Measurements from ENCODE around the gene SLC8A1. TPM values are rescaled to one million over a fixed set of nuclear protein-coding genes. Genes with fewer than 3 reads are reported as not detected.

SLC8A1 gene
- total RNA-seq, 1 experiment from 2014 or later = 1.7 TPM

DNA sequence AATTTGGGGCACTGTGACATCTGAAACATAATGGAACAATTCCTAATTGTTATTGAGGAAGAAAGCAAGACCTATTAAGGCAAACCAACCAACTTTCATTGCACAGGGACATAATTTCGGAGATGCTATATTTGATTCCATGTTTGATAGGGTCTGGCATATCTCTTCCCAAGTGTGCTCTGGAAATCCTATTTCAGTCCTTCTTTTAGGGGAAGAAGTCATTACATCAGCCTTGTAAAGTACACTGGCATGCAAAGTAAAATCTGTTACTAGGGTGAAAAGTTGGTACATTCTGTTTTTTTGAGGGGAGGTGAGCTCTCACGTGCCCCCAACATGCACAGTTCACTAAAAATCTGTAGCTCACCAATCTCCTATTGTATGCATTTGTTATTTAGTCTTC is 172.4 kb downstream of the SLC8A1 start:
- TF ChIP-seq, protein P1, sequence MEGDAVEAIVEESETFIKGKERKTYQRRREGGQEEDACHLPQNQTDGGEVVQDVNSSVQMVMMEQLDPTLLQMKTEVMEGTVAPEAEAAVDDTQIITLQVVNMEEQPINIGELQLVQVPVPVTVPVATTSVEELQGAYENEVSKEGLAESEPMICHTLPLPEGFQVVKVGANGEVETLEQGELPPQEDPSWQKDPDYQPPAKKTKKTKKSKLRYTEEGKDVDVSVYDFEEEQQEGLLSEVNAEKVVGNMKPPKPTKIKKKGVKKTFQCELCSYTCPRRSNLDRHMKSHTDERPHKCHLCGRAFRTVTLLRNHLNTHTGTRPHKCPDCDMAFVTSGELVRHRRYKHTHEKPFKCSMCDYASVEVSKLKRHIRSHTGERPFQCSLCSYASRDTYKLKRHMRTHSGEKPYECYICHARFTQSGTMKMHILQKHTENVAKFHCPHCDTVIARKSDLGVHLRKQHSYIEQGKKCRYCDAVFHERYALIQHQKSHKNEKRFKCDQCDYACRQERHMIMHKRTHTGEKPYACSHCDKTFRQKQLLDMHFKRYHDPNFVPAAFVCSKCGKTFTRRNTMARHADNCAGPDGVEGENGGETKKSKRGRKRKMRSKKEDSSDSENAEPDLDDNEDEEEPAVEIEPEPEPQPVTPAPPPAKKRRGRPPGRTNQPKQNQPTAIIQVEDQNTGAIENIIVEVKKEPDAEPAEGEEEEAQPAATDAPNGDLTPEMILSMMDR (conservative IDR thresholded peaks at IDR 0.05) = no peak

More for the DNA sequence above, 172.4 kb downstream of the SLC8A1 start:
- Histone ChIP-seq H3K56ac (ENCODE audit: insufficient read length, low read depth, low read length) (no peak overlapping the region), H4K8ac (replicated peaks; ENCODE audit: insufficient read length, low read depth, low read length) (no peak overlapping the region), H3K23ac (ENCODE audit: insufficient read length, low read depth, low read length) (no peak overlapping the region), H3T11ph (ENCODE audit: low read length) (no peak overlapping the region), H2BK15ac (ENCODE audit: low read depth, low read length) (no peak overlapping the region), H2BK12ac (ENCODE audit: insufficient read length, low read depth, low read length) (no peak overlapping the region), H3K79me2 (ENCODE audit: insufficient read depth, low read length) (no peaks in the 10 kb centered on the region), H3K27me3 (ENCODE audit: insufficient read depth, low read length) (no peaks in the 10 kb centered on the region), H4K20me1 (ENCODE audit: control insufficient read depth, insufficient read depth, insufficient read length) (no peaks in the 10 kb centered on the region), H3K4me2 (ENCODE audit: insufficient read depth, insufficient read length, low read length) (no peak overlapping the region), H2AFZ (ENCODE audit: low read length) (no peak overlapping the region), H2BK120ac (ENCODE audit: low read depth, low read length, poor library complexity, severe bottlenecking) (no peak overlapping the region), H2AK5ac (ENCODE audit: insufficient read length, low read length) (no peak overlapping the region), H4K91ac (ENCODE audit: insufficient read length, low read depth, low read length) (no peak overlapping the region), H3K4me1 (ENCODE audit: insufficient read depth, low read length) (no peaks in the 10 kb centered on the region), H3K79me1 (ENCODE audit: insufficient read depth, low read depth, low read length, poor library complexity, severe bottlenecking) (no peaks in the 10 kb centered on the region), H2BK20ac (ENCODE audit: low read depth, low read length, poor library complexity, severe bottlenecking) (no peak overlapping the region), H2BK5ac (ENCODE audit: insufficient read length, low read length) (no peak overlapping the region), H3K18ac (ENCODE audit: insufficient read length, low read depth, low read length) (no peak overlapping the region), H3K4ac (ENCODE audit: low read depth, low read length) (no peak overlapping the region), H3K9ac (ENCODE audit: extremely low read depth, insufficient read length, low read length) (no peak overlapping the region), H4K5ac (ENCODE audit: insufficient read length, low read depth, low read length) (no peak overlapping the region), H3K23me2 (ENCODE audit: insufficient read length, low read depth, low read length, poor library complexity, severe bottlenecking) (no peaks in the 10 kb centered on the region), H3K9me3 (ENCODE audit: control insufficient read depth, low read depth, low read length) (no peaks in the 10 kb centered on the region), H3K14ac (ENCODE audit: insufficient read depth, low read length) (no peak overlapping the region), H3K27ac (ENCODE audit: insufficient read length, low read depth, low read length) (no peak overlapping the region)
- WGBS (ENCODE audit: extremely low coverage, insufficient read length, low lambda C conversion rate) = no CpG with 5 or more reads among the region's 2 CpGs
- Mint-ChIP-seq H3K4me1 (no peaks in the 10 kb centered on the region), H3K36me3 (ENCODE audit: insufficient read depth in 1 of 3, low read depth in 3 of 3) (no peaks in the 10 kb centered on the region), H3K27me3 (ENCODE audit: low read depth) (no peaks in the 10 kb centered on the region), H3K9me3 (no peaks in the 10 kb centered on the region), H3K27ac (no peak overlapping the region), H3K4me3 (no peak overlapping the region)
- no peak for DNase-seq

Measured in H9 (cell line).